Measurements from ENCODE around the gene EPM2A. TPM values are rescaled to one million over a fixed set of nuclear protein-coding genes. Genes with fewer than 3 reads are reported as not detected.

EPM2A gene
- total RNA-seq, 1 experiment from 2014 or later, result 5.7 TPM

- TF ChIP-seq POLR2AphosphoS5 (IDR thresholded peaks at IDR 0.05; ENCODE audit: low read depth, low read length) (no peak), TCF7L2 (IDR thresholded peaks at IDR 0.05; ENCODE audit: low read depth, low read length) (no peak), SIN3A (IDR thresholded peaks at IDR 0.05; ENCODE audit: borderline replicate concordance, insufficient read depth, low read depth, low read length) (no peak), REST (IDR thresholded peaks at IDR 0.05; ENCODE audit: insufficient read depth in 1 of 2, low read depth in 2 of 2, low read length in 1 of 2) (no peak)
- TF ChIP-seq, protein P1, sequence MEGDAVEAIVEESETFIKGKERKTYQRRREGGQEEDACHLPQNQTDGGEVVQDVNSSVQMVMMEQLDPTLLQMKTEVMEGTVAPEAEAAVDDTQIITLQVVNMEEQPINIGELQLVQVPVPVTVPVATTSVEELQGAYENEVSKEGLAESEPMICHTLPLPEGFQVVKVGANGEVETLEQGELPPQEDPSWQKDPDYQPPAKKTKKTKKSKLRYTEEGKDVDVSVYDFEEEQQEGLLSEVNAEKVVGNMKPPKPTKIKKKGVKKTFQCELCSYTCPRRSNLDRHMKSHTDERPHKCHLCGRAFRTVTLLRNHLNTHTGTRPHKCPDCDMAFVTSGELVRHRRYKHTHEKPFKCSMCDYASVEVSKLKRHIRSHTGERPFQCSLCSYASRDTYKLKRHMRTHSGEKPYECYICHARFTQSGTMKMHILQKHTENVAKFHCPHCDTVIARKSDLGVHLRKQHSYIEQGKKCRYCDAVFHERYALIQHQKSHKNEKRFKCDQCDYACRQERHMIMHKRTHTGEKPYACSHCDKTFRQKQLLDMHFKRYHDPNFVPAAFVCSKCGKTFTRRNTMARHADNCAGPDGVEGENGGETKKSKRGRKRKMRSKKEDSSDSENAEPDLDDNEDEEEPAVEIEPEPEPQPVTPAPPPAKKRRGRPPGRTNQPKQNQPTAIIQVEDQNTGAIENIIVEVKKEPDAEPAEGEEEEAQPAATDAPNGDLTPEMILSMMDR (IDR thresholded peaks at IDR 0.05), result no peak
- ATAC-seq (no peak), DNase-seq (ENCODE audit: low read depth, low spot score) (no peak)
- Histone ChIP-seq H3K9me3 (ENCODE audit: control insufficient read depth, insufficient read depth, low read depth, low read length) (no peaks in the 10 kb centered on the region), H3K27ac (ENCODE audit: low read length) (no peak overlapping the region), H3K36me3 (ENCODE audit: control insufficient read depth, insufficient read depth, low read length) (no peaks in the 10 kb centered on the region), H3K27me3 (ENCODE audit: control insufficient read depth, insufficient read depth, low read length) (no peaks in the 10 kb centered on the region), H3K4me1 (ENCODE audit: control insufficient read depth, insufficient read depth, low read length) (no peaks in the 10 kb centered on the region), H3K4me3 (ENCODE audit: low read depth in 2 of 2, low read length in 2 of 2) (no peak overlapping the region)
- CTCF ChIA-PET, result no interaction called here
- in situ Hi-C loops (cut with HindIII; ENCODE audit: low pct_unique_long_range_greater_than_20kb, low sequenced_read_pairs) (no loop called here), intact Hi-C loops (cut with micrococcal nuclease; ENCODE audit: unreplicated experiment) (no loop called here)
- BruUV-seq (replicated peaks), result no TSS peak
- POLR2A ChIA-PET, result no interaction called here
These were observed 44.4 kb downstream of the EPM2A start for GRCh38 chr6:145690969-145691368.

DNA sequence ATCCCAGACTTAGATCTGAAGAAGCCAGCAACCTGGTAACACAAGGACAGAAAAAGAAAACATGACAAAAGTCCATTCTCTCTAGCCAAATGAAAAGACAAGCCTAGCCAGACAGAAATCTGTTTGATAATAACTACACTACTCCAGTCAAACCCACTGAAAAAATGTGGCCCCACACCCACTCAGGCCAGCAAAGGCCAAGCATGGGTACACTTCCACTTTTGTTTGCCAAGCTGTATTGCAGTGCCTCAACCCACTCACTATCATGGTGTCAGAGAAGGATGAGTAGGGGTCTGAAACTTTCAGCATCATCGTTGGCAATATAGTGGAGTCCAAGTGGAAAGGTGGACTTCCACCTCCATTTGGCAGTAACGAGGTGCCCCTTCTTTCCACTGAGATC, 45.8 kb downstream of the EPM2A start:
- POLR2A ChIA-PET, result no interaction called here
- intact Hi-C loops (cut with micrococcal nuclease; ENCODE audit: unreplicated experiment), result no loop called here
- ATAC-seq (no peak), DNase-seq (ENCODE audit: low read depth, low spot score) (no peak)
- Histone ChIP-seq H3K4me1 (ENCODE audit: control insufficient read depth, insufficient read depth, low read length) (no peaks in the 10 kb centered on the region), H3K27ac (ENCODE audit: low read length) (no peak overlapping the region), H3K4me3 (ENCODE audit: low read depth in 2 of 2, low read length in 2 of 2) (no peak overlapping the region), H3K36me3 (ENCODE audit: control insufficient read depth, insufficient read depth, low read length) (no peaks in the 10 kb centered on the region), H3K27me3 (ENCODE audit: control insufficient read depth, insufficient read depth, low read length) (no peaks in the 10 kb centered on the region), H3K9me3 (ENCODE audit: control insufficient read depth, insufficient read depth, low read depth, low read length) (no peaks in the 10 kb centered on the region)
- TF ChIP-seq SIN3A (IDR thresholded peaks at IDR 0.05; ENCODE audit: borderline replicate concordance, insufficient read depth, low read depth, low read length), result no peak
- BruUV-seq (replicated peaks), result no TSS peak
- CTCF ChIA-PET, result no interaction called here
- in situ Hi-C loops (cut with HindIII; ENCODE audit: low pct_unique_long_range_greater_than_20kb, low sequenced_read_pairs), result no loop called here

GRCh38 chr6:145688493-145688905, 46.8 kb downstream of the EPM2A start:
- no peak for ATAC-seq
- ChIA-PET CTCF (no interaction called here), POLR2A (no interaction called here)
- Histone ChIP-seq H3K9me3 (ENCODE audit: control insufficient read depth, insufficient read depth, low read depth, low read length) (no peaks in the 10 kb centered on the region), H3K36me3 (ENCODE audit: control insufficient read depth, insufficient read depth, low read length) (no peaks in the 10 kb centered on the region), H3K27me3 (ENCODE audit: control insufficient read depth, insufficient read depth, low read length) (no peaks in the 10 kb centered on the region), H3K4me3 (ENCODE audit: low read depth in 2 of 2, low read length in 2 of 2) (no peak overlapping the region), H3K27ac (ENCODE audit: low read length) (no peak overlapping the region), H3K4me1 (ENCODE audit: control insufficient read depth, insufficient read depth, low read length) (no peaks in the 10 kb centered on the region)
- no TSS peak for BruUV-seq (replicated peaks)
- DNase-seq (ENCODE audit: low read depth, low spot score), result no peak
- intact Hi-C loops (cut with micrococcal nuclease; ENCODE audit: unreplicated experiment), result no loop called here
- TF ChIP-seq, protein P1 (IDR thresholded peaks at IDR 0.05), result no peak
- no peak for TF ChIP-seq TCF7L2 (IDR thresholded peaks at IDR 0.05; ENCODE audit: low read depth, low read length)
- no peak for TF ChIP-seq SIN3A (IDR thresholded peaks at IDR 0.05; ENCODE audit: borderline replicate concordance, insufficient read depth, low read depth, low read length)
- no peak for TF ChIP-seq REST (IDR thresholded peaks at IDR 0.05; ENCODE audit: insufficient read depth in 1 of 2, low read depth in 2 of 2, low read length in 1 of 2)
- no peak for TF ChIP-seq POLR2AphosphoS5 (IDR thresholded peaks at IDR 0.05; ENCODE audit: low read depth, low read length)
- in situ Hi-C loops (cut with HindIII; ENCODE audit: low pct_unique_long_range_greater_than_20kb, low sequenced_read_pairs), result no loop called here
